NCI-H128 (cell line): ENCODE measurements around the gene ADGRG7.

Experiments
- DNase-seq: peaks from one replicate; lab custom pipeline; 2025; ENCODE audit not compliant: unreplicated experiment; lab: John Stamatoyannopoulos, UW

The ADGRG7 gene

DNA sequence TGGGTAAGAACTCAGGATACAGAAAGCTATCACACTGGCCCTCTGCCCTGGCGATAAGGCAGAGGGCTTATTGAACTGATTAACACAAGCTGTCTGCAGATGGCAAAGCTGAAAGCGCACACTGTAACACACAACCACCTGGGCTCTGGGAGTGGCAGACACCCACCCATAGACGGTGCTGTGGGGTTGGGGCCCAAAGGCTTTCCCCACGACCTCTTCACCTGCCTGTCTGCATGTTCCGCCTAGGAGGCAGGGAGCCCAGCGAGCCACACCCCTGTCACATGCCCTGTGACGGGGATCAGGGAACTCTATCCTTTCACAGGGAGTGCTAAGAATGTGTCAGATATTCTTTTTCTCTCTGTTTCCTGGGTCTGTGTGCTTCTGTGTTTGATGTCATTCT lies 87.8 kb downstream of the ADGRG7 start:
- no peak for DNase-seq

DNA sequence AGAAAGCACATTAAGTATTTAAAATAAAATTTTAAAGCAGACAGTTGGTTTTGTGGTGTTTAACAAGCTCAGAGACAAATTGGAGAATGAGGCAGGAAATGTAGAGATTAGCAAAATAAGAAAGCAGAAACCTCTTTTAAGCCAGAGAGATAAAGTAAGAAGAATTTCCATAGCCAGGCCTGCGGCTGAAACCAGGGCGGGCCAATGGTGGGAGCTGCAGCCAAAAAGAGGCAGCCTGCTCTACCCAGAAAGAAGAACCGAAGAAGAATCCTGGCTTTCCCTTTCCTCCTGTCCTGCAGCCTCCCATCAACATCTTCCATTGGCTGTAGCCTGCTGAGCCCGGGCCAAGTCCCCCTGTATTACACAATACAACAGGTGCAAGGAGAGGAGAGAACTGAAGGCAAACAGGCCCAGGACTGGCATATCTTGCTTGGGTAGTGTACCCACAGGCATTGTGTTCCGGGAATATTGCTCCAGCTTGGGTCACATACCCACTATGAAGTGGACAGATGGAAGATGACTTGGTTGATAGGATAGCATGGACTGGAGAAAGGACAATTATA lies 88.4 kb downstream of the ADGRG7 start:
- no peak for DNase-seq

DNA sequence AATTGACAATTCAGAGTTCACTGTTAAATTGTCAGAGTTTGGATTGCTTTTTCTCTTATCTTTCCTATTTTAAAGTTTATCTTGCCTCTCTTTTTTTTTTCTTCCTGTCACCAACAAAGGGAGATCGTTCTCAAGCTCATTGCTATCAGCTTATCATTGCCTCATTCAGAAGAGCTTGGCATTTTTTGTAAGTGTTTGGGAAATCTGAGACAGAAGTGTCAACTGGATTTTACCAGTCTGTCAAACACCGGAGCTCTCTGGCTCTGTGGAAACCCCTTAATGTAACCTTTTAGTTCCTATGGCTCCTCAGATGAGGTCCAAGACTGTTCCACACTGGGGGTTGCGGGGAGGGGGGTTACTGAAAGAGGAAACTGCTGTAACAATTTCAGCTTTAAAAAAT lies 89.3 kb downstream of the ADGRG7 start:
- DNase-seq, result no peak

DNA sequence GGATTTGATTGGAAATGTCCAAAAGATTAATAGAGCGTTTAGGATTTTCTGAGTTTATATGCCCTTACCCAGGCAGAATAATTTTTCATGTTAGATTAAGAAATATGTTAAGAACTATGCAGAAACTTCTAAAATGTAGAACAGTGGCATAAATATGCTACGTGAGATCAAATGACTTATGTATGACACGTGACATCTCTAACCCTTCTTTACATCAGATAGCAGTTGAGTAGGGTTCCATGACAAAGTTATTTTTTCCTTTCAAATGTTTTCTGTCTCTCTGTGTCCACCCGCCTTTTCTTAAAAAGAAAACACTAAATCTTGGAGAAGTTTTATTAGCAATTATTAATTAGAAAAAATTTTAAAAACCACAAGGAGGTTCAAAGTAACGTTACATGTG lies 91.3 kb downstream of the ADGRG7 start:
- no peak for DNase-seq

DNA sequence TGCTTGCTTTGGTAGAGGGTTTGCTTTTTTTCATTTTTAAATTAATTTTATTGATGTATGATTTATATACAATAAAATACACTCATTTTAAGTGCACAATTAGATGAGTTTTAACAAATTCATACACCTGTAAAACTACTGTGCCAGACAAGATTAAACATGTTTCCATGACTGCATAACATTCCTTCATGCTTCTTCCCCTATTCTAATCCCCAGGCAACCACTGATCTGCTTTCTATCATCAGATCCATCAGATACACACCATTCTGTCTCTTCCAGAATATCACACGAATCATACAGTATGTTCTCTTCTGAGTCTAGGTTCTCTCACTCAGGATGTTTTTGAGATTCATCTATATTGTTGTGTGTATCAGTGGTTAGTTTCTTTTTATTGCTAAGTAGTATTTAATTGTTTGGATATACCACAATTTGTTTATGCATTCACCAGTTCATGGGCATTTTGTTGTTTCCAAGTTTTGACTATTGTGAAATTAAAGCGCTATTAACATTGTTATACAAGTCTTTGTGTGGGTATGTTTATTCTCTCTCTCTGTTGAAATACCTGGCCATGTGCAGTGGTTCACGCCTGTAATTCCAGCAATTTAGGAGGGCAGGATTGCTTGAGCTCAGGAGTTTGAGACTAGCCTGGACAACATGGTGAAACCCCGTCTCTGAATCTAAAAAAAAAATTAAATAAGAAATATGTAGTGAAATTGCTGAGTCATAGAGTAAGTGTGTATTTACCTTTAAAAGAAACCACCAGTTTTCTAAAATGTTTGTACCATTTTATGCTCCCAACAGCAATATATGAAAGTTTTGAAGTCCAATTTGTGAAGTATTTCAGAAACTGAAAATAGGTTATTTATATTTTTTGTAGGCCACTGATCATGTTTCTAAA lies 92.9 kb downstream of the ADGRG7 start:
- no peak for DNase-seq

DNA sequence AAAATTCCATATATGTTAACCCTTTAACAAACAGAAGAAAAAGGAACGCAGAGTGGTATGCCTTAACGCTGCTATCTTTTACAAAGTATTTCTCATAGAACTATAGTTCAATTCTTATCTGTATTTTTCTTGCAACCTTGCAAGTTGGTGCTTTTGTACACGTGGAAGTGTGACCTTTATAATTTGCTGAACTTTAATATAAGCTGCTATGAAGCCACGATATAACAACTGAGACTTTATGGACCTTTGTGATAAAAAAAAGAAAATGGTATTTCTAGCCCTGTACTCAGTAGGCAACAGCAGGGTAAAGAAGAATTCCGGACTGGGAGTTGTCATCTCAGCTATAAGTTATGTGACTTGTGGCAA lies 93.6 kb downstream of the ADGRG7 start:
- no peak for DNase-seq

DNA sequence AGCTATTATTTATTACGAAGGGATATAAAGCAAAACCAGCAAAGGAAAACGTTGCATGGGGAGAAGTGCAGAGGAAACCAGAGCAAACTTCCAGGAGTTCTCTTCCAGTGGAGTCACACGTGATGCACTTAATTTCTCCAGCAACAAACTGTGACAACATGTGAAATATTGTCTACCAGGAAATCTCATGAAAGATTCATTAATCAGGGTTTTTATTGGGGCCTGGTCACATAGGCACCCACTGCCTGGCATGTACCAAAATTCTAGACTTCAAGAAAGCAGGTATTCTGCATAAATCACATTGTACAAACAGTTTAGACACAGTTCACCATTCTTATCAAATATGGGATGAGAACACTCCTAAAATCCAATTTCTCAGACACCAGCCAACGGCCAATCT lies 94.5 kb downstream of the ADGRG7 start:
- DNase-seq, result no peak

DNA sequence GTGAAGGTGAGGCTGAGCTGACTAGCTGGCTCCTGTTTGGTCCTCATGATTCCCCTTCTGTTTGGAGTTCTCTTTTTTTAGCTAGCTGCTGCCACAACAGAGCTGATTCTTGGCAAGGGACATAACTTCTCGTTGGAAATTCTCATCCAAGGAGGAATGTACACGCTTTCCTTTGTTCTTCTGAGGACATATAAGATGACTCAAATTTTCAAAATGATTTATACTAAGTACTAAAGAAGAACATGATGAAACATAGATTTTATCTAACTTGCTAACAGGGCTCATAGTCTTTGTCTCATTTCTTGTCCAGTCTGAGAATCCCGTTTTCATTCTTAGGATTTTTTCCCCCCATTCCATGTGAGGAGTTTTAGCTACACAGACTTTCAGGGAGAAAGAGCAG lies 97.0 kb downstream of the ADGRG7 start:
- no peak for DNase-seq

DNA sequence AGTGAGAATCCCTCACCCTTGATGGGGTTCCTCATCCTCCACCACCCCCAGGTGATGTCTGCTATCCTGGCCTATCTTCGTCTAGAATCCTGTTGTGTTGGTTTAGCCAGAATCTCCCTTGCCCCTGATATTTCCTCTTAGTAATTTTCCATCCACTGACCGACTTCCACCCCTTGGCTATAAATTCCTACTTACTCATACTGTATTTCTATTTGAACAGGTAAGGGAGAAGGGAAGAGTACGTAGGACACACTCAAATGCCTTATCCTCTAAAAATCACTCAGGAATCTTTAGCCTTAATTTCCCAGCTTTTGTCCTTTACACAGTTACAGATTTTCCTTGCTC lies 99.2 kb downstream of the ADGRG7 start:
- DNase-seq, result no peak

DNA sequence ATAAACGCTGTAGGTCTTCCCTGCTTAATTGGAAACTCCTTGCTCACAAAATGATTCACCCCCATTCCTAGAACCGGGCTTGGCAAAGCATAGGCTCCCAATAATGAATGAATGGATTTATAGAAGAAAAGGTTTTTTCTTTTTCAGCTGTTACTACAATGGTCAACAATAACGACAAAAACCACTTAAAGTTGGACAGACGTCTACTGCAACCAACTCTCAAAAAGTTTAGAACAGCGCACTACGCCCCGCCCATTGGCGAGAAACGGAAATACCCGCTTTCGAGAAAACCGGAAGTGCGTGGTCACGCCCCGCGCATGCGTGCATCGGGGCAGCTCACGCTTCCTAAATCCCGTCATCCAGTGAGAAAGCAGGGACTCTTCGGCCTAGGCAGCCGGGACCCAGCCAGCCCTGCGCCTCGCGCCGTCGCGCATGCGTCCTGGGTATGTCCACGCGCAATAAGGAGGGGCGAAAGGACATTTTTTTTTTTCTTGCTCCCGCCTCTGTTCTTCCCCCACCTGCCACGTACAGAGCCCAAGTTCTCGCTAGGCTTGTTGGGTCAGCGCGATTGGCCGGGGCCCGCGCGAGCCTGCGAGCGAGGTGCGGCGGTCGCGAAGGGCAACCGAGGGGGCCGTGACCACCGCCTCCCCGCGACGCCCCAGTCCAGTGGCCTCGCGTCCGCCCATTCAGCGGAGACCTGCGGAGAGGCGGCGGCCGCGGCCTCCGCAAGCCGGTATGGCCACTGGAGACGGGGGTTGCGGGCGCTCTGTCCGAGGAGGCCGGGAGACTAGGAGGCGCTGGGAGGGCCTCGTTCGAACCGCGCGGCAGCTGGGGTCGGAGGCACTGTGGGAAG lies 99.8 kb downstream of the ADGRG7 start, which contains the start of gene TFG:
Gene TFG, plus strand, starts transcription at position 506 of the 853 bp plus-strand sequence. CDS start 4,192 bp downstream, outside the sequence.
- DNase-seq, result peak; percentile 95

DNA sequence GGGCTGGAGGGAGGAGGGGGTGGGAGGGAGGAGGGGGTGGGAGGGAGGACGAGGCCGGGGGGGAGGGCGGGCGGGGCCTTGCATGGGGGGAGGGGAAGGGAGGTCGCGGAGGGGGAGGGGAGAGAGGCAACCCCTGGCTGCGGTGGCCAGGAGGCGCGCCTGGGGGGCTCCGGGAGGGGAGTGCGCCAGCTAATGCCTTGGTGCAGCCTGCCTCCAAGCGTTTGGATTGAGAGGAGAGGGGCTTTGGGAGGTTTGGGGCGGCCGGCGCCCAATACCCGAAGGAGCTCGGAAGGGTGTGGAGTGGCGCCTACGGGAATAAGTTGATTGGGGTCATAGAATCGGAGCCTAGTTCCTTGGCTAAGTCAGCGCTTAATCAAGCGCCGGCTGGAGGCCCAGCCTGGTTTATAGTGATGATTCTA lies 100.5 kb downstream of the ADGRG7 start:
- no peak for DNase-seq

DNA sequence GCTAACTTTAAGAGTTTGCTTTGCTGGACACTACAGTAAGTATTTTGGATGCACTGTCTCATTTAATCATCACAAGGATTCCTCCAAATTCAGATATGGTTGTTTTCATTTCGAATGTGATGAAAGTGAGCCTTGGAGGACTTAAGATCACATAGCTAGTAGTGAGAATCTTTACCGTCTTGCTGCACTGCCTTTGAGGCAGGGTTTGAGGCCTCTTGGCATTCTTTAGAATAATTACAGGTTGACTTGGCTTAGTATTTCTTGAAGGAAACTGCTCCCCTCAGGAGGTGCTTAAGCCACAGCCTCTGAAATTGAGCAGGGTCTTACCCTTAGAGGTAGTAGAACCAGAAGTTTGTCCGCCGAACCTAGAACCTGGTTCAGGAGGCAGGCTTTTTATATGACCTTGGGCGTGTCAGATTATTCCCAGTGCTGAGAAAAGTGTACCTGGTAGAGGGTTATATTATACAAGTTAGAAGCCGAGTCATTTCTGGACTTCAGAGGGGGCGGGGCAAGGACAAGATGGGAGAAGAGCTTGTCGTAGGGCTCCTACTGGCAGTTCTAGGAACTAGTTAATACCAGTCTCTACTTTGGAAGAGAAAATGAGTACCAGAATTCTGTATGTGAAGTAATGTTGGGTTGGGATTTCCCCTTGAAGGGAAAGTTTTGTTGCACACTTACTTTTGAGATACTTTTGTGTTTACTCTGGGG lies 101.0 kb downstream of the ADGRG7 start:
- DNase-seq, result no peak

DNA sequence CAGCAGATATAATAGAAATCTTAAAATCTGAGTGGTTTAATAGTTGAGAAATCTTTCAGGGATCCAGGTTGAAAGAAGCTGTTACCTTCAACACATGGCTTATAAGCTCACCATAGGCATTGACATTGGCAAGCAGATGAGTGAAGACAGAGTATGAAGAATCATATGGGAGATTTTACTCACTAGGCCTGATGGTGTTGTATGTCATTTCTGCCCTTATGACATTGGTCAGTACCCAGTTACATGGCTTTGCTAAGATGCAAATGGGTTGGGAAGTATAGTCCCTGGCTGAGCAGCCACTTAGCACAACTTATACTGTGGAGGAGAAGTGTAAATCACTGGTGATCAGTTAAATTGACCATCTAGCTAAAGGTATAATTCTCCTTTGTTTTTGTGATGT lies 105.8 kb downstream of the ADGRG7 start:
- no peak for DNase-seq

DNA sequence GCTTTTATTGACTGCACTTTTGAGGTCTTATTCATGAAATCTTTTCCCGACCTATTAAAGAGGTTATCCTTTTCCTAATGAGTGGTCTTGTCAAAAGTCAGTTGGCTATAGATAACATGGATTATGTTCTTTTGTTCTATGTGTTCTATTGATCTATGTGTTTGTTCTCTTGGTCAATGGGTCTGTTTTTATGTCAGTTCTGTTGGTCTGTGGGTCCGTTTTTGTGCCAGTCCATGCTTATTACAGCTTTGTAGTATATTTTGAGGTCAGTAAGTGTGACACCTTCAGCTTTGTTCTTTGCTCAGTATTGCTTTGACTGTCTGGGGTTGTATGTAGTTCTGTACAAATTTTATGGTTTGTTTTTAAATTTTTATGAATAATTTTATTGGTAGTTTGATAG lies 107.7 kb downstream of the ADGRG7 start:
- DNase-seq, result no peak

DNA sequence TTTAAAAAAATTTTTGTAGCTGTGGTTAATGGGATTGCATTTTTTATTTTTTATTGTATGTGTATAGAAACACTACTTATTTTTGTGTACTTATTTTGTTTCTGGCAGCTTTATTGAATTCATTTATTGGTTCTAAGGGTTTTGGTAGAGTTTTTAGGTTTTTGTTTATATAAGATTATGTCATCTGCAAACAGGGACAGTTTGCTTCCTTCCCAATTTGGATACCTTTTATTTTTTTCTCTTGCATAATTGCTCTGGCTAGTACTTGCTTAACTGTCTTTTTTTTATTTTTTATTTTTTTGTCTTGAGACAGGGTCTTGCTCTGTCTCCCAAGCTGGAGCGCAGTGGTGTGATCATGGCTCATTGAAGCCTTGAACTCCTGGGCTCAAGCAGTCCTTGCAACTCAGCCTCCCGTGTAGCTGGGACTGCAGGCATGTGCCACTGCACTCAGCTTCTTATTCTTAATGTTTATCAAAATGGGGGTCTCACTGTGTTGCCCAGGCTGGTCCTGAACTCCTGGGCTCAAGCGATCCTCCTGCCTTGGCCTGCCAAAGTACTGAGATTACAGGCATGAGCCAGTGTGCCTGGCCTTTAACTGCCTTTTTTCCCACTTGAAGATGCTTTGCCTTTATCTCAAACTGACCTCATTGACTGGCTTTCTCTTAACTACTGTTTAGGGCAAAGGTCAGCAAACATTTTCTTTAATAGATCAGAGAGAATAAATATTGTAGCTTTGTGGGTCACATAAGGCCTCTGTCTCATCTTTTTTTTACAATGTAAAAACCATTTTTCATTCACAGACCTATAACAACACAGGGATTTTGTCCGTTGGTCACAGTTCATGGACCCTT lies 108.5 kb downstream of the ADGRG7 start:
- no peak for DNase-seq

DNA sequence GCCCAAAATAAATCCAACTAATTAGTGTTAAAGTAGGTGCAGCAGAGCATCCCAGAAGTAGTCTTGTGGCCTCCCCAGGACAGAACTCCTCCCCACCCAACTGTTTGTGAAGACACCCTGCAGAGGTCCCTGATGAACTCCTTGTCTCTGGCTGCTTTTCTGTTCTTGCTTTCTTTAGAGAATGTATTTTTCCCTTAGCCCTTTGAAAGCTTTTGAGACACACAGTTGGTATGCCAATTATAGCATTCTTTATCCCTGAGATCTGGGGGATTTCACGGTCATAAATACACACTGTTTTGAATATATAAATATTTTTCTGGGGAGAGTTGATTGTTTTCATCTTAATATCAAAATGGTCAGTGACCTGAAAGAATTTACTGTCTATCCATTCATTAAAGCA lies 109.7 kb downstream of the ADGRG7 start:
- no peak for DNase-seq

DNA sequence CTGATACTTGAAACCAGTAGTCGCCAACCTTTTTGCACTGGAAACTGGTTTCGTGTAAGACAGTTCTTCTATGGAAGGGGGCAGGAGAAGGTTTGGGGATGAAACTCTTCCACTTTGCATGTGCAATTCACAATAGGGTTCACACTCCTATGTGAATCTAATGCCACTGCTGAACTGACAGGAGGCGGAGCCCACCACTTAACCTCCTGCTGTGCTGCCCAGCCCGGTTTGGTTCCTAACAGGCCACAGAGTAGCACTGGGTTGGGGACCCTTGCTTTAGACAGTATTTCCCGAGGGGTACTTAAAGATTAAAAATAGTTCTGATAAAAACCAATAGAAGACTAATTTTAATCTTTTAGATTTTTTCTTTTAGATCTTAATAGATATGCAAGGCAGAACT lies 111.0 kb downstream of the ADGRG7 start:
- DNase-seq, result no peak

DNA sequence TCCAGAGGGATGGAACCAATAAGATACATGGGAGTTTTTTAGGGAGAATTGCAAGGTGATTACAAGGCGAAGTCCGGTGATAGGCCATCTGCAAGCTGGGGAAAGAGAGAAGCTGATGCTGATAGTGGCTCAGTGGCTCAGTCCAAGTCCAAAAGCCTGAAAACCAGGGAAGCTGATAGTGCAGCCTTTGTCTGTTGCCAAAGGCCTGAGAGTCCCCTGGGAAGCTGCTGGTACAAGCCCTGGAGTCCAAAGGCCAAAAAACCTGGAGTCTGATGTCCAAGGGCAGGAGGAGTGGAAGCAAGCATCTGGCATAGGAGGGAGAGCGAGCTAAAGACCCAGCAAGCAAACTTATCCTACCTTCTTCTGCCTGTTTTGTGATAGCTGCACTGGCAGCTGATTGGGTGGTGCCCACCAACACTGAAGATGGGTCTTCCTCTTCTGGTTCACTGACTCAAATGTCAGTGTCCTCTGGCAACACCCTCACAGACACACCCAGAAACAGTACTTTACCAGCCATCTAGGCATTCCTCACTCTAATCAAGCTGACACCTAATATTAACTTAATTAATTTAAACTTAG lies 116.6 kb downstream of the ADGRG7 start:
- no peak for DNase-seq

DNA sequence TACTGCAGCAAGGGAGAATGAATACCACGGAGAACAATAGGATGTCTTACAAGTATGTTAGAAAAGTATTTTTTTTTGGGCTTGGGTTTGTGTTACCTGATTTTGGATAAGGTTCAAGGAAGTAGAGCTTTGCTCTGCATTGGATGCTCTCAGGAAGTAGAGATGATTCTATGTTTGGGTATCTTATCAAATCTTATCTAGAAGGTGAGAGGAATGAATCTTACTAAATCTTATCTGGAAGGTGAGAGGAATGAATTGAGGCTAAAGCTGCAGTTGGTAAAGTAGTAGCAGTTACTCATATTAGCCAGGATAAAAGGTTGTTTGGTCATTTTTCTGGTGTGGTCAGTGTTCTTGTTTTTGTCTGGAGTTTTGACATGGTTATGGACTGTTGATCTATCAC lies 117.3 kb downstream of the ADGRG7 start:
- DNase-seq, result no peak

DNA sequence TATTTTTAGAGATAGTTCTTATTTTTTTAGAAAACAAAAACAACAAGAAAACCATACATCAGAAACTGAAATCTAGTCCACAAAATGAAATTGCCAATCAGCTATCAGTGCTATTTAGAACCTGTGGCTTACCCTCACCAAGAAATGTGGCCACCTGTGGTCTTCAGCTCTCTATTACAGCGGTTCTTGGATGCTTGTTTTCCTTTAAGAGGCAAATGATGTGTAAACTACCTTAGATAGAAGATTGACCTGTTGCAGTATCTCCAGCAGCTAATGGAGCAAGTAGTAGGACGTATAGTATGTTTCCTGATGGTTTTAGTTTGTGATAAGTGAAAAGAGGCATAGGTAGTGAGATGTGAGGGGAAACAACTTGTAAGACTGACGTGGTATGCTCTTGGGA lies 121.1 kb downstream of the ADGRG7 start:
- DNase-seq, result no peak
